ENCODE results near the gene MARCHF10. TPM values are rescaled to one million over a fixed set of nuclear protein-coding genes. Genes with fewer than 3 reads are reported as not detected.

The MARCHF10 gene
- total RNA-seq, 4 donors from 2014 or later = 2.1 TPM; not detected in 3

GRCh38 chr17:62706598-62707424, 101.3 kb downstream of the MARCHF10 start:
- in situ Hi-C loops (cut with MboI; ENCODE audit: low pct_ligation_motif_present in 1 of 4, low pct_unique_long_range_greater_than_20kb in 1 of 4, low sequenced_read_pairs in 3 of 4) (loop anchor here (10.0 to 25.0 kb wide), 3 partner anchors 258 to 705 kb away; partner anchors contain the start of gene TANC2 (in 1 of the 4)), intact Hi-C loops (cut with DNase I; ENCODE audit: low total_unique reads) (no loop called here)
- Histone ChIP-seq H3K4me3 (no peak overlapping the region), H3K27ac (no peak overlapping the region), H3K27me3 (peaks cover 5% of the 10 kb centered on the region), H3K36me3 (no peaks in the 10 kb centered on the region), H3K9me3 (no peaks in the 10 kb centered on the region), H3K4me1 (peaks cover 0 to 17% (median 13%) of the 10 kb centered on the region in 4 donors)
- 88 to 97% methylated on average over 5 to 20 of the region's 20 CpGs for WGBS, 2 donors (ENCODE audit: low coverage in 1 of 2)
- DNase-seq = no peak
- no peak for TF ChIP-seq POLR2AphosphoS5 (IDR thresholded peaks at IDR 0.05)
- TF ChIP-seq POLR2A (IDR thresholded peaks at IDR 0.05) = no peak
- TF ChIP-seq, protein P1, sequence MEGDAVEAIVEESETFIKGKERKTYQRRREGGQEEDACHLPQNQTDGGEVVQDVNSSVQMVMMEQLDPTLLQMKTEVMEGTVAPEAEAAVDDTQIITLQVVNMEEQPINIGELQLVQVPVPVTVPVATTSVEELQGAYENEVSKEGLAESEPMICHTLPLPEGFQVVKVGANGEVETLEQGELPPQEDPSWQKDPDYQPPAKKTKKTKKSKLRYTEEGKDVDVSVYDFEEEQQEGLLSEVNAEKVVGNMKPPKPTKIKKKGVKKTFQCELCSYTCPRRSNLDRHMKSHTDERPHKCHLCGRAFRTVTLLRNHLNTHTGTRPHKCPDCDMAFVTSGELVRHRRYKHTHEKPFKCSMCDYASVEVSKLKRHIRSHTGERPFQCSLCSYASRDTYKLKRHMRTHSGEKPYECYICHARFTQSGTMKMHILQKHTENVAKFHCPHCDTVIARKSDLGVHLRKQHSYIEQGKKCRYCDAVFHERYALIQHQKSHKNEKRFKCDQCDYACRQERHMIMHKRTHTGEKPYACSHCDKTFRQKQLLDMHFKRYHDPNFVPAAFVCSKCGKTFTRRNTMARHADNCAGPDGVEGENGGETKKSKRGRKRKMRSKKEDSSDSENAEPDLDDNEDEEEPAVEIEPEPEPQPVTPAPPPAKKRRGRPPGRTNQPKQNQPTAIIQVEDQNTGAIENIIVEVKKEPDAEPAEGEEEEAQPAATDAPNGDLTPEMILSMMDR (IDR thresholded peaks at IDR 0.05) = no peak
- TF ChIP-seq EP300 (IDR thresholded peaks at IDR 0.05; ENCODE audit: low read depth) = no peak

- no peak for DNase-seq
- Histone ChIP-seq H3K4me3 (no peak overlapping the region), H3K27me3 (peaks cover 5% of the 10 kb centered on the region), H3K27ac (peak overlapping the region in 3 of 4 donors; percentile 24 to 70 (median 66)), H3K36me3 (no peaks in the 10 kb centered on the region), H3K4me1 (peaks cover 0 to 17% (median 13%) of the 10 kb centered on the region in 4 donors), H3K9me3 (no peaks in the 10 kb centered on the region)
- WGBS, 2 donors (ENCODE audit: low coverage in 1 of 2) = 38% methylated on average over 14 of the region's 14 CpGs; no CpG with 5 or more reads in 1 of the 2 donors
- intact Hi-C loops (cut with DNase I; ENCODE audit: low total_unique reads) = loop anchor here (2.0 kb wide), 1 partner anchor 261 kb away; the partner anchor contains the start of gene TANC2
- TF ChIP-seq POLR2AphosphoS5 (IDR thresholded peaks at IDR 0.05) (no peak), EP300 (IDR thresholded peaks at IDR 0.05; ENCODE audit: low read depth) (no peak), POLR2A (IDR thresholded peaks at IDR 0.05) (no peak)
- TF ChIP-seq, protein P1 (IDR thresholded peaks at IDR 0.05) = no peak
- in situ Hi-C loops (cut with MboI; ENCODE audit: low pct_ligation_motif_present in 1 of 4, low pct_unique_long_range_greater_than_20kb in 1 of 4, low sequenced_read_pairs in 3 of 4) = loop anchor here (10.0 to 25.0 kb wide), 3 partner anchors 259 to 706 kb away; partner anchors contain the start of gene TANC2 (in 1 of the 4)
Observed at GRCh38 chr17:62705778-62706597, 102.1 kb downstream of the MARCHF10 start.

GRCh38 chr17:62705156-62705777, 102.8 kb downstream of the MARCHF10 start:
- TF ChIP-seq EP300 (IDR thresholded peaks at IDR 0.05; ENCODE audit: low read depth) (no peak), POLR2AphosphoS5 (IDR thresholded peaks at IDR 0.05) (no peak), POLR2A (IDR thresholded peaks at IDR 0.05) (no peak)
- TF ChIP-seq, protein P1 (IDR thresholded peaks at IDR 0.05) = no peak
- Histone ChIP-seq H3K36me3 (no peaks in the 10 kb centered on the region), H3K27ac (peak overlapping the region; percentile 24 to 74 (median 68)), H3K27me3 (peaks cover 6% of the 10 kb centered on the region), H3K4me3 (no peak overlapping the region), H3K4me1 (peaks cover 0 to 17% (median 13%) of the 10 kb centered on the region in 4 donors), H3K9me3 (no peaks in the 10 kb centered on the region)
- WGBS, 2 donors (ENCODE audit: low coverage in 1 of 2) = 46 to 49% methylated on average over 10 to 11 of the region's 11 CpGs
- no peak for DNase-seq
- intact Hi-C loops (cut with DNase I; ENCODE audit: low total_unique reads) (loop anchor here (2.0 kb wide), 1 partner anchor 262 kb away; the partner anchor contains the start of gene TANC2), in situ Hi-C loops (cut with MboI; ENCODE audit: low pct_ligation_motif_present in 1 of 4, low pct_unique_long_range_greater_than_20kb in 1 of 4, low sequenced_read_pairs in 3 of 4) (loop anchor here (10.0 to 25.0 kb wide), 3 partner anchors 260 to 707 kb away; partner anchors contain the start of gene TANC2 (in 1 of the 4))

Measured in transverse colon (tissue), 4 donors.